Osteocyte (in vitro differentiated cells): ENCODE measurements around the gene PKDREJ. TPM values are rescaled to one million over a fixed set of nuclear protein-coding genes. Genes with fewer than 3 reads are reported as not detected.

Experiments used
- DNase-seq: peaks from one replicate; pipeline ENCODE4 v3.0.0; 2021; ENCODE audit warnings: mixed read lengths; ENCODE audit not compliant: unreplicated experiment; ENCODE audit errors: extremely low spot score
- H3K27ac Mint-ChIP-seq: one replicate; pipeline ENCODE4 v1.8.0; 2021; ENCODE audit warnings: mild to moderate bottlenecking, mixed read lengths; ENCODE audit not compliant: unreplicated experiment
- H3K27me3 Mint-ChIP-seq: one replicate; pipeline ENCODE4 v1.8.0; 2021; ENCODE audit warnings: mixed read lengths; ENCODE audit not compliant: unreplicated experiment
- H3K36me3 Mint-ChIP-seq: one replicate; pipeline ENCODE4 v1.8.0; 2021; ENCODE audit warnings: mixed read lengths; ENCODE audit not compliant: unreplicated experiment
- H3K4me1 Mint-ChIP-seq: one replicate; pipeline ENCODE4 v1.8.0; 2021; ENCODE audit warnings: mixed read lengths; ENCODE audit not compliant: unreplicated experiment
- H3K4me3 Mint-ChIP-seq: one replicate; pipeline ENCODE4 v1.8.0; 2021; ENCODE audit warnings: mild to moderate bottlenecking, moderate library complexity, mixed read lengths; ENCODE audit not compliant: unreplicated experiment
- H3K9me3 Mint-ChIP-seq: one replicate; pipeline ENCODE4 v1.8.0; 2021; ENCODE audit warnings: mixed read lengths; ENCODE audit not compliant: unreplicated experiment
- total RNA-seq: library from RNA; stranded (reverse); gene quantifications from 2 replicates; pipeline ENCODE4 v1.2.1, GENCODE V29; 2021
- TF ChIP-seq, protein P1 (sequence below): fragments of 200-600 bp; sonication (generic); IDR thresholded peaks from 2 replicates; pipeline ENCODE4 v1.5.0; 2021; ENCODE audit warnings: antibody characterized with exemption, mild to moderate bottlenecking, moderate library complexity

PKDREJ gene
- total RNA-seq, 1 donor from 2014 or later: not detected

DNA sequence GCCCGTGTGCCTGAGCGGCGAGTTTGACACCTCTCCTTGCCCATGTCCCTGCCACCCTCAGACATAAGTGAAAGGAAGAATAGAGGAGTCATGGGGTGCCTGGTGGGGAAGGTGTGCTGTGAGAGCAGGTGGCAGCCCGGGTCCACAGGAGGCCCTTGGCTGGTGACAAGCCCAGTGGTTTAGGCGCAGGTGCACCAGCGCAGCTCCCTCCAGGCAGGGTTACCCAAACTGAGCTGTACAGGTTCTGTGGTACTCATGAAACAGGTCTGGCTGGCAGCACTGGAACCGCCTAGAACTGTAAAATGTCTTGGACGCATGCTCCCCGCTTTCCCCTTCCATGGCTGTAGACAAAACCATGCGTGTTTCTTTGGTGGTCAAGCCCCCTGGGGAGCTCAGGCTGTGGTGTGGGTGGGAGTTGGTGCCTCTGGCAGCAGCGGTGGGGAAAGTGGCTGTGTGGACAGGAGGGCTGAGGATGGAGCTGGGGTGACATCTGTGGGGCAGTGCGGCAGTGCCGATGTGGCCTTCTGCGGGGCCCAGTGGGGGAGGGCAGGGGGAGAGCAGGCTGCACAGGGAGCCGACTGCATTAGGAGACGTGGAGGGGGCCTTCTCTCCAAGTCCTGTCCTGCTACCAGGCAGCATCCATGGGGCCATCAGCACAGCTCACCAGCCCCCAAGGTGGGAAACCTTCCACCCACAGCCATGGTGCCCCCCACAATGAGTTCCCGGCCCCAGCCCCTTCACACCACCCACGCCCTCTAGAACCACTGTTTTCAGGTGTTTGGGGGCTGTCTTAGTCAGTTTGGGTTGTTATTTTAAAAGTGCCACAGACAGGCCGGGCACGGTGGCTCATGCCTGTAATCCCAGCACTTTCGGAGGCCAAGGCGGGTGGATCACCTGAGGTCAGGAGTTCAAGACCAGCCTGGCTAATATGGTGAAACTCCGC, 28.0 kb upstream of the PKDREJ start:
- no peak for DNase-seq
- H3K27me3 Mint-ChIP-seq: no peaks in the 10 kb centered on the region
- H3K4me3 Mint-ChIP-seq: no peak overlapping the region
- no peak overlapping the region for H3K27ac Mint-ChIP-seq
- peaks cover 2% of the 10 kb centered on the region for H3K9me3 Mint-ChIP-seq
- H3K36me3 Mint-ChIP-seq: peaks cover 18% of the 10 kb centered on the region
- TF ChIP-seq, protein P1, sequence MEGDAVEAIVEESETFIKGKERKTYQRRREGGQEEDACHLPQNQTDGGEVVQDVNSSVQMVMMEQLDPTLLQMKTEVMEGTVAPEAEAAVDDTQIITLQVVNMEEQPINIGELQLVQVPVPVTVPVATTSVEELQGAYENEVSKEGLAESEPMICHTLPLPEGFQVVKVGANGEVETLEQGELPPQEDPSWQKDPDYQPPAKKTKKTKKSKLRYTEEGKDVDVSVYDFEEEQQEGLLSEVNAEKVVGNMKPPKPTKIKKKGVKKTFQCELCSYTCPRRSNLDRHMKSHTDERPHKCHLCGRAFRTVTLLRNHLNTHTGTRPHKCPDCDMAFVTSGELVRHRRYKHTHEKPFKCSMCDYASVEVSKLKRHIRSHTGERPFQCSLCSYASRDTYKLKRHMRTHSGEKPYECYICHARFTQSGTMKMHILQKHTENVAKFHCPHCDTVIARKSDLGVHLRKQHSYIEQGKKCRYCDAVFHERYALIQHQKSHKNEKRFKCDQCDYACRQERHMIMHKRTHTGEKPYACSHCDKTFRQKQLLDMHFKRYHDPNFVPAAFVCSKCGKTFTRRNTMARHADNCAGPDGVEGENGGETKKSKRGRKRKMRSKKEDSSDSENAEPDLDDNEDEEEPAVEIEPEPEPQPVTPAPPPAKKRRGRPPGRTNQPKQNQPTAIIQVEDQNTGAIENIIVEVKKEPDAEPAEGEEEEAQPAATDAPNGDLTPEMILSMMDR: no peak
- H3K4me1 Mint-ChIP-seq: peaks cover 20% of the 10 kb centered on the region

DNA sequence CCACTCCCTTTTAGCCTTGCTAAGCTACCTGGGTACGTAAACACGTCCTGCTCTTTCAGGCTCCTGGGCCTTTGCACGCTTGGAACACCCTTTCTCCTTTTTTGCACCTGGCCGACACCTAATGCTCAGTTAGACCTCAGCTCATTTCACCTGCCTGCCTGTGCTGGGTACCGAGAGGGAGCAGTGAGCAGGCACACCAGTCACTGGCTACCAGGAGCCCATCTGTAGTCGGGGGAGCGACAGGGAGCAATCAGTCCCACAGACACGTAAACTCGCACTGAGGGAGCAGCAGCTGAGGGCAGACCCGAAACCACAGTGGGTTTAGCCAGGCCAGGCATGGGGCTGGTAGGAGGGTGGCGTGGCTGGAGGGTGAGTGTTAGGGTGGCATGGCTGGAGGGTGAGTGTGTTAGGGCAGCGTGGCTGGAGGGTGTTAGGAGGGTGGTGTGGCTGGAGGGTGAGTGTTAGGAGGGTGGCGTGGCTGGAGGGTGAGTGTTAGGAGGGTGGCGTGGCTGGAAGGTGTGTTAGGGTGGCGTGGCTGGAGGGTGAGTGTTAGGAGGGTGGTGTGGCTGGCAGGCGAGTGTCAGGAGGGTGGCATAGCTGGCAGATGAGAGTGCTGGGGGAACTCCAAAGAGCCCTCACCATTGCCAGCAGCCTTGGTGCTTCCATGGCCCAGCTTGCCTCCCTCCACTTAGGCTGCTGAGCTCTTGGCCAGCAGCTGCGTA, 27.1 kb upstream of the PKDREJ start:
- no peaks in the 10 kb centered on the region for H3K27me3 Mint-ChIP-seq

DNA sequence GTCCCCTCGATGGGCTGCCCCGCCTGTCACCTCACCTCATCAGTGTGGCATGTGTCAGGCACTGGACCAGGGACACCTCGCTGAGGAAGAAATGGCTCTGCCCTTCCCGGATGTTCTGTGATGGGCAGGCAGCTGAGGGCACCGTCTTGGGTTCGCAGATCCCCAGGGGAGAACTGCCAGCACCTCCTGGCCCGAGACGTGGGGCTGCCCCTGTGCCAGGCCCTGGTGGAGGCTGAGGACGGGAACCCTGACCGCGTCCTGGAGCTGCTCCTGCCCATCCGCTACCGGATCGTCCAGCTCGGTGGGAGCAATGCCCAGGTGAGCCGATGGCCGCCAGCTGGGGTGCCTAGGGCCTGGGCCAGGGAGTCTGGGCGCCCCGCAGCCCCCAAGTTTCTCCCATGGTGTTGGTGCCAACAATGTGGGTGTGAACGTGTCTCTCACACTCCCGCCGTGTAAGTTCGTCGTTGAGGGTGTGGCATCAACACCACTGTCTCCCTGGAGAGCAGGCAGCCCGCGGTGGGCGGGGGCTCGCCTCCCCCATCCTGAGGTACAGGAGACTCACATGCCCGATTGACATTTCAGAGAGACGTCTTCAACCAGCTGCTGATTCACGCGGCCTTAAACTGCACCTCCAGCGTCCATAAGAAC, 26.2 kb upstream of the PKDREJ start:
- Mint-ChIP-seq H3K4me1 (peaks cover 9% of the 10 kb centered on the region), H3K27me3 (no peaks in the 10 kb centered on the region), H3K9me3 (peaks cover 2% of the 10 kb centered on the region), H3K4me3 (no peak overlapping the region), H3K36me3 (peaks cover 30% of the 10 kb centered on the region), H3K27ac (no peak overlapping the region)
- TF ChIP-seq, protein P1: no peak
- no peak for DNase-seq

More for the DNA sequence above, 27.1 kb upstream of the PKDREJ start:
- TF ChIP-seq, protein P1: no peak
- H3K36me3 Mint-ChIP-seq: peaks cover 24% of the 10 kb centered on the region
- H3K27ac Mint-ChIP-seq: no peak overlapping the region
- peaks cover 12% of the 10 kb centered on the region for H3K4me1 Mint-ChIP-seq
- H3K4me3 Mint-ChIP-seq: no peak overlapping the region
- peaks cover 2% of the 10 kb centered on the region for H3K9me3 Mint-ChIP-seq
- no peak for DNase-seq

DNA sequence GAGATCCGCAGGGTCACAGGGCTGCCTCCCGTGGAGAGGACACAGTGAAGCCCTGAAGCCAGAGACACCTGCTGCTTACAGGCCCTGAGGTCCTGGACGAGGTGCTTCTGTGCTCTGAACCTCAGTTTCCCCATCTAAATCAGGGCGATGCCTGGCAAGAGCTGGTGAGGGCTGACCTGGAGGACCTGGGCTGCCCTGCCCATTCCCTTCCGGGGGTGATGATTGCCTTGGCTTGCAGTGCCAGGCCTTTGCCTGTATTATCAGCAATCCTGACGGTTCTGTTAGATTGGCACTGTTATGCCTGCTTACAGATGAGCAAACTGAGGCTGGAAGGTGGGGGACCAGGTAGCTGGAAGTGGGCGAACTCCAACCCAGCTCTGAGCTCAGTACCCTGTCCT, 25.7 kb upstream of the PKDREJ start:
- Mint-ChIP-seq H3K4me3 (no peak overlapping the region), H3K36me3 (peaks cover 36% of the 10 kb centered on the region), H3K27me3 (no peaks in the 10 kb centered on the region), H3K9me3 (peaks cover 2% of the 10 kb centered on the region), H3K27ac (no peak overlapping the region), H3K4me1 (peaks cover 9% of the 10 kb centered on the region)
- DNase-seq: no peak
- TF ChIP-seq, protein P1: no peak
